Adrenal gland (tissue), 12 donors: ENCODE data around the gene ATP6V0A4. TPM values are rescaled to one million over a fixed set of nuclear protein-coding genes. Genes with fewer than 3 reads are reported as not detected.

ENCODE experiments used
- DNase-seq, 7 donors: peaks; one replicate each; pipeline ENCODE4 v3.0.0-alpha.2; 2019 to 2020
- H3K27ac ChIP-seq, 5 donors: fragments of 200-600 bp; sonication (generic) in 4 of 5; 1 replicate in 3 of 5; 2 replicates in 2 of 5; pipeline versions ENCODE4 v1.5.1 to v1.8.0; 2016 to 2020; ENCODE audit warnings: mild to moderate bottlenecking in 1 of 5
- H3K27me3 ChIP-seq: fragments of 200-600 bp; 2 replicates; pipeline ENCODE4 v1.8.0; 2021
- H3K36me3 ChIP-seq, 2 donors: fragments of 200-600 bp; replicated peaks in 1 of 2; 1 replicate in 1 of 2; 2 replicates in 1 of 2; pipeline versions ENCODE4 v1.5.1 to v1.8.0; 2018 to 2022
- H3K4me1 ChIP-seq, 2 donors: fragments of 200-600 bp; replicated peaks in 1 of 2; 1 replicate in 1 of 2; 2 replicates in 1 of 2; pipeline versions ENCODE4 v1.5.1 to v1.8.0; 2018 to 2021
- H3K4me3 ChIP-seq, 4 donors: fragments of 200-600 bp; sonication (generic) in 3 of 4; one replicate each; pipeline ENCODE4 v1.5.1; 2016 to 2018
- H3K9me3 ChIP-seq, 3 donors: fragments of 200-600 bp; sonication (generic) in 1 of 3; replicated peaks in 1 of 3; 1 replicate in 2 of 3; 2 replicates in 1 of 3; pipeline versions ENCODE4 v1.5.1 to v1.8.0; 2016 to 2021
- CTCF ChIP-seq, 6 experiments: fragments of 450-650 bp in 4 of 6; fragments of 200-600 bp in 2 of 6; sonication (generic) in 1 of 6; IDR thresholded peaks; 1 replicate in 5 of 6; 2 replicates in 1 of 6; pipeline versions ENCODE4 v1.5.1 to v1.8.0; 2016 to 2021; ENCODE audit warnings: antibody characterized with exemption in 6 of 6, mild to moderate bottlenecking in 2 of 6, moderate library complexity in 1 of 6
- POLR2A ChIP-seq, 2 donors: fragments of 450-650 bp; IDR thresholded peaks; one replicate each; pipeline ENCODE4 v1.6.1; 2017; ENCODE audit warnings: antibody characterized with exemption in 2 of 2, mild to moderate bottlenecking in 2 of 2, moderate library complexity in 1 of 2
- WGBS, 4 donors: extraction: QIAGEN DNeasy Blood & Tissue Kit in 2 of 4; methylation state at CpG; one replicate each; pipeline versions ENCODE4 v1.1.5 to v1.1.7; 2013 to 2017; 5-methylcytosine and 5-hydroxymethylcytosine counted together
- intact Hi-C, 2 donors: fragments of 100-400 bp; cut with DNase I; formaldehyde crosslinking; loops; one replicate each; pipeline versions ENCODE4 v1.14.1 to v1.15.0; 2022 to 2023
- polyA plus RNA-seq, 3 donors: library from polyadenylated mRNA; stranded (reverse); fragments of 200-250 nt in 2 of 3; fragments of 350-450 nt in 1 of 3; fragmentation: Illumina TruSeq in 1 of 3; extraction: RNeasy Lipid Tissue Mini Kit (QIAGEN cat#74804) in 1 of 3; gene quantifications; one replicate each; pipeline ENCODE4 v1.2.3, GENCODE V29; 2013 to 2014
- total RNA-seq, 9 donors: library from RNA; depleted of rRNA in 4 of 9; stranded (reverse); fragments of >200 nt in 4 of 9; fragments of 120-200 nt in 1 of 9; fragmentation: NEBNext Ultra II Directional in 1 of 9; extraction: Animal tissue kit (Norgen Biotek cat#: 25700) in 1 of 9; gene quantifications; one replicate each; pipeline versions ENCODE4 v1.1.0 to v1.2.4, GENCODE V29; 2013 to 2023
- donor health status: healthy with polysubstance abuse.
- donor health status: Bipolar disorder and iron deficiency.
- donor health status: DM: yes; HTN: yes; CAD: no.
- donor health status: DM: no; HTN: no; CAD: no.
- donor health status: DM: no; HTN: no; CAD: no.
- donor health status: DM: yes; HTN: yes; CAD: no.

The ATP6V0A4 gene
- total and polyA plus RNA-seq, 12 donors, result 0.22 TPM; not detected in 11

GRCh38 chr7:138657854-138658386 lies 140.1 kb downstream of the ATP6V0A4 start:
- Histone ChIP-seq H3K4me1 (no peaks in the 10 kb centered on the region), H3K4me3 (no peak overlapping the region), H3K9me3 (peaks cover 0 to 3% (median 0%) of the 10 kb centered on the region in 3 donors), H3K27me3 (no peaks in the 10 kb centered on the region), H3K27ac (no peak overlapping the region), H3K36me3 (no peaks in the 10 kb centered on the region)
- 85 to 93% (median 86%) methylated on average over 4 of the region's 4 CpGs for WGBS, 4 donors
- TF ChIP-seq CTCF (IDR thresholded peaks at IDR 0.05), result no peak
- TF ChIP-seq POLR2A (IDR thresholded peaks at IDR 0.05), result no peak
- intact Hi-C loops, result no loop called here
- no peak for DNase-seq

GRCh38 chr7:138656952-138657351 lies 141.0 kb downstream of the ATP6V0A4 start:
- 88 to 100% (median 93%) methylated on average over 2 of the region's 2 CpGs for WGBS, 4 donors

More at GRCh38 chr7:138656952-138657351, 141.0 kb downstream of the ATP6V0A4 start:
- peaks cover 0 to 3% (median 0%) of the 10 kb centered on the region in 3 donors for H3K9me3 ChIP-seq
- no peak overlapping the region for H3K4me3 ChIP-seq
- no peaks in the 10 kb centered on the region for H3K4me1 ChIP-seq
- no peak overlapping the region for H3K27ac ChIP-seq
- intact Hi-C loops, result no loop called here
- TF ChIP-seq CTCF (IDR thresholded peaks at IDR 0.05) (no peak), POLR2A (IDR thresholded peaks at IDR 0.05) (no peak)
- no peaks in the 10 kb centered on the region for H3K27me3 ChIP-seq
- DNase-seq, result no peak
- H3K36me3 ChIP-seq, result no peaks in the 10 kb centered on the region

Other genes starting within 250 kb of the ATP6V0A4 start
- 1 to 10 TPM in 7 of 9 donors, under 1 TPM in 2; 0.54 to 4.8 (median 1.4) TPM for gene SVOPL, start 96.8 kb downstream of the ATP6V0A4 start, total RNA-seq
- gene SVOPL, start 96.8 kb downstream of the ATP6V0A4 start, polyA plus RNA-seq, result 1 to 10 TPM; 1.3 to 3.0 (median 1.6) TPM
- not detected for gene TMEM213, start 202 bp downstream of the ATP6V0A4 start, total RNA-seq
- not detected for gene TMEM213, start 202 bp downstream of the ATP6V0A4 start, polyA plus RNA-seq
- 1 to 10 TPM; 1.8 to 7.6 (median 3.7) TPM for gene KIAA1549, start 183.2 kb upstream of the ATP6V0A4 start, total RNA-seq
- gene KIAA1549, start 183.2 kb upstream of the ATP6V0A4 start, polyA plus RNA-seq, result 1 to 10 TPM; 1.3 to 4.0 (median 1.7) TPM
- 10 to 100 TPM in 8 of 9 donors, 1 to 10 TPM in 1; 7.4 to 27.2 (median 14.5) TPM for gene ZC3HAV1L, start 237.8 kb upstream of the ATP6V0A4 start, total RNA-seq
- 1 to 10 TPM in 2 of 3 donors, under 1 TPM in 1; 0.30 to 3.4 (median 1.3) TPM for gene ZC3HAV1L, start 237.8 kb upstream of the ATP6V0A4 start, polyA plus RNA-seq